H9 (cell line): Measurements from ENCODE around the gene PDE6G. TPM values are rescaled to one million over a fixed set of nuclear protein-coding genes. Genes with fewer than 3 reads are reported as not detected.

Experiments used
- DNase-seq: peaks from one replicate; pipeline ENCODE4 v3.0.0-alpha.2; 2017
- H2AFZ ChIP-seq: one replicate; pipeline ENCODE4 v1.6.1; 2013; ENCODE audit warnings: mild to moderate bottlenecking, low read length, control low read depth, moderate library complexity
- H2AK5ac ChIP-seq: 2 replicates; pipeline ENCODE4 v1.6.1; 2013; ENCODE audit warnings: low read length, control low read depth, mixed read lengths; ENCODE audit not compliant: insufficient read length
- H2BK120ac ChIP-seq: one replicate; pipeline ENCODE4 v1.6.1; 2013; ENCODE audit warnings: low read depth, mild to moderate bottlenecking, low read length, control low read depth, inconsistent platforms; ENCODE audit not compliant: poor library complexity, severe bottlenecking
- H2BK12ac ChIP-seq: 2 replicates; pipeline ENCODE4 v1.6.1; 2013; ENCODE audit warnings: low read length, control low read depth, mixed read lengths, low read depth; ENCODE audit not compliant: insufficient read length
- H2BK15ac ChIP-seq: 2 replicates; pipeline ENCODE4 v1.6.1; 2013; ENCODE audit warnings: low read depth, low read length, control low read depth
- H2BK20ac ChIP-seq: one replicate; pipeline ENCODE4 v1.6.1; 2013; ENCODE audit warnings: low read depth, mild to moderate bottlenecking, low read length, control low read depth, inconsistent platforms; ENCODE audit not compliant: poor library complexity, severe bottlenecking
- H2BK5ac ChIP-seq: 2 replicates; pipeline ENCODE4 v1.6.1; 2013; ENCODE audit warnings: low read length, control low read depth, mixed read lengths; ENCODE audit not compliant: insufficient read length
- H3K14ac ChIP-seq: 2 replicates; pipeline ENCODE4 v1.6.1; 2013; ENCODE audit warnings: low read length, control low read depth; ENCODE audit not compliant: insufficient read depth
- H3K18ac ChIP-seq: 2 replicates; pipeline ENCODE4 v1.6.1; 2013; ENCODE audit warnings: low read depth, mild to moderate bottlenecking, mixed read lengths, low read length, control low read depth; ENCODE audit not compliant: insufficient read length
- H3K23ac ChIP-seq: 2 replicates; pipeline ENCODE4 v1.6.1; 2013; ENCODE audit warnings: low read length, control low read depth, mixed read lengths, low read depth; ENCODE audit not compliant: insufficient read length
- H3K23me2 ChIP-seq: 2 replicates; pipeline ENCODE4 v1.6.1; 2013; ENCODE audit warnings: low read depth, mild to moderate bottlenecking, mixed read lengths, low read length, control low read depth; ENCODE audit not compliant: insufficient read length, poor library complexity, severe bottlenecking
- H3K27ac ChIP-seq: 2 replicates; pipeline ENCODE4 v1.5.1; 2013; ENCODE audit warnings: low read length, control low read depth, mixed read lengths, low read depth; ENCODE audit not compliant: insufficient read length
- H3K27me3 ChIP-seq: 2 replicates; pipeline ENCODE4 v1.6.1; 2013; ENCODE audit warnings: low read length, control low read depth, inconsistent platforms; ENCODE audit not compliant: insufficient read depth
- H3K4ac ChIP-seq: 2 replicates; pipeline ENCODE4 v1.6.1; 2013; ENCODE audit warnings: low read depth, mild to moderate bottlenecking, control low read depth, inconsistent platforms, low read length, moderate library complexity
- H3K4me1 ChIP-seq: 2 replicates; pipeline ENCODE4 v1.6.1; 2013; ENCODE audit warnings: low read length, control low read depth, inconsistent platforms; ENCODE audit not compliant: insufficient read depth
- H3K4me2 ChIP-seq: 2 replicates; pipeline ENCODE4 v1.6.1; 2013; ENCODE audit warnings: low read length, control low read depth, mixed read lengths; ENCODE audit not compliant: insufficient read length, insufficient read depth
- H3K56ac ChIP-seq: 2 replicates; pipeline ENCODE4 v1.6.1; 2013; ENCODE audit warnings: low read depth, mild to moderate bottlenecking, mixed read lengths, low read length, control low read depth; ENCODE audit not compliant: insufficient read length
- H3K79me1 ChIP-seq: 2 replicates; pipeline ENCODE4 v1.6.1; 2013; ENCODE audit warnings: low read depth, mild to moderate bottlenecking, moderate library complexity, low read length, control low read depth, inconsistent platforms; ENCODE audit not compliant: insufficient read depth, poor library complexity, severe bottlenecking
- H3K79me2 ChIP-seq: 2 replicates; pipeline ENCODE4 v1.6.1; 2013; ENCODE audit warnings: low read length, control low read depth, inconsistent platforms; ENCODE audit not compliant: insufficient read depth
- H3K9ac ChIP-seq: 2 replicates; pipeline ENCODE4 v1.6.1; 2013; ENCODE audit warnings: low read length, control low read depth, mixed read lengths; ENCODE audit not compliant: insufficient read length; ENCODE audit errors: extremely low read depth
- H3K9me3 ChIP-seq: one replicate; pipeline ENCODE4 v1.6.1; 2013; ENCODE audit warnings: low read depth, low read length, inconsistent platforms; ENCODE audit not compliant: control insufficient read depth
- H3T11ph ChIP-seq: one replicate; pipeline ENCODE4 v1.6.1; 2013; ENCODE audit warnings: mild to moderate bottlenecking, low read length, control low read depth, inconsistent platforms
- H4K20me1 ChIP-seq: one replicate; pipeline ENCODE4 v1.6.1; 2013; ENCODE audit not compliant: control insufficient read depth, insufficient read length, insufficient read depth
- H4K5ac ChIP-seq: 2 replicates; pipeline ENCODE4 v1.6.1; 2013; ENCODE audit warnings: low read depth, mild to moderate bottlenecking, mixed read lengths, low read length, control low read depth; ENCODE audit not compliant: insufficient read length
- H4K8ac ChIP-seq: replicated peaks from 2 replicates; pipeline ENCODE4 v1.6.1; 2013; ENCODE audit warnings: low read length, control low read depth, mixed read lengths, low read depth; ENCODE audit not compliant: insufficient read length
- H4K91ac ChIP-seq: 2 replicates; pipeline ENCODE4 v1.6.1; 2013; ENCODE audit warnings: low read depth, mild to moderate bottlenecking, moderate library complexity, mixed read lengths, low read length, control low read depth; ENCODE audit not compliant: insufficient read length
- H3K27ac Mint-ChIP-seq, 3 experiments: 2 replicates in 2 of 3; 3 replicates in 1 of 3; pipeline ENCODE4 v1.8.0; 2020 to 2021; ENCODE audit warnings: mixed read lengths in 3 of 3, mild to moderate bottlenecking in 1 of 3, moderate library complexity in 1 of 3
- H3K27me3 Mint-ChIP-seq: 2 replicates; pipeline ENCODE4 v1.8.0; 2021; ENCODE audit warnings: low read depth, mild to moderate bottlenecking, moderate library complexity, mixed read lengths
- H3K36me3 Mint-ChIP-seq, 3 experiments: 2 replicates in 2 of 3; 3 replicates in 1 of 3; pipeline ENCODE4 v1.8.0; 2020 to 2021; ENCODE audit warnings: low read depth in 3 of 3, mixed read lengths in 3 of 3; ENCODE audit not compliant: insufficient read depth in 1 of 3
- H3K4me1 Mint-ChIP-seq, 2 experiments: 2 replicates each; pipeline ENCODE4 v1.8.0; 2020; ENCODE audit warnings: mixed read lengths in 2 of 2
- H3K4me3 Mint-ChIP-seq, 2 experiments: 2 replicates in 1 of 2; 3 replicates in 1 of 2; pipeline ENCODE4 v1.8.0; 2020 to 2021; ENCODE audit warnings: mild to moderate bottlenecking in 2 of 2, mixed read lengths in 2 of 2, moderate library complexity in 1 of 2
- H3K9me3 Mint-ChIP-seq, 2 experiments: 2 replicates in 1 of 2; 3 replicates in 1 of 2; pipeline ENCODE4 v1.8.0; 2020; ENCODE audit warnings: mild to moderate bottlenecking in 2 of 2, mixed read lengths in 2 of 2, moderate library complexity in 1 of 2
- WGBS: extraction: QIAGEN DNeasy Blood & Tissue Kit; methylation state at CpG from one replicate; pipeline ENCODE4 v1.1.7; 2013; ENCODE audit warnings: missing lambda C conversion rate, low lambda C conversion rate, mixed read lengths; ENCODE audit not compliant: insufficient read length; ENCODE audit errors: extremely low coverage; 5-methylcytosine and 5-hydroxymethylcytosine counted together
- total RNA-seq: library from RNA; stranded (reverse); gene quantifications from 2 replicates; pipeline ENCODE4 v1.2.1, GENCODE V29; 2021
- TF ChIP-seq, protein P1 (sequence below): fragments of 200-600 bp; sonication (generic); conservative IDR thresholded peaks from 3 replicates; pipeline ENCODE4 v1.8.0; 2021; ENCODE audit warnings: antibody characterized with exemption, mild to moderate bottlenecking

The PDE6G gene
- total RNA-seq, 1 experiment from 2014 or later = 5.7 TPM

GRCh38 chr17:81650951-81651350 is 5.4 kb downstream of the PDE6G start:
- H3K9ac ChIP-seq = no peak overlapping the region
- peaks cover 2% of the 10 kb centered on the region for H3K27me3 Mint-ChIP-seq

More at GRCh38 chr17:81650951-81651350, 5.4 kb downstream of the PDE6G start:
- H3K27me3 ChIP-seq = no peaks in the 10 kb centered on the region; the same call in 1 of the 2 replicates
- no peak overlapping the region for H2BK120ac ChIP-seq
- no peak overlapping the region for H3K4ac ChIP-seq
- H2BK15ac ChIP-seq = no peak overlapping the region
- peaks cover 3% of the 10 kb centered on the region; the same call in 1 of the 2 replicates for H3K4me1 ChIP-seq
- H3K79me1 ChIP-seq = no peaks in the 10 kb centered on the region
- no peak overlapping the region for H4K5ac ChIP-seq
- no peak overlapping the region for H3T11ph ChIP-seq
- H3K18ac ChIP-seq = no peak overlapping the region
- H2AK5ac ChIP-seq = no peak overlapping the region
- H4K91ac ChIP-seq = no peak overlapping the region
- H4K8ac ChIP-seq = no peak overlapping the region
- peaks cover 1% of the 10 kb centered on the region for H3K23me2 ChIP-seq
- H2BK5ac ChIP-seq = no peak overlapping the region
- no peaks in the 10 kb centered on the region for H4K20me1 ChIP-seq
- no peak overlapping the region for H3K4me2 ChIP-seq
- DNase-seq = no peak
- WGBS = no CpG with 5 or more reads among the region's 9 CpGs
- H3K79me2 ChIP-seq = no peaks in the 10 kb centered on the region
- Mint-ChIP-seq H3K27ac (no peak overlapping the region; a peak in 1 of 7 replicates), H3K9me3 (no peaks in the 10 kb centered on the region; a peak in 2 of 5 replicates), H3K4me3 (no peak overlapping the region), H3K36me3 (no peaks in the 10 kb centered on the region), H3K4me1 (peaks cover 13 to 20% of the 10 kb centered on the region in 2 experiments)
- TF ChIP-seq, protein P1, sequence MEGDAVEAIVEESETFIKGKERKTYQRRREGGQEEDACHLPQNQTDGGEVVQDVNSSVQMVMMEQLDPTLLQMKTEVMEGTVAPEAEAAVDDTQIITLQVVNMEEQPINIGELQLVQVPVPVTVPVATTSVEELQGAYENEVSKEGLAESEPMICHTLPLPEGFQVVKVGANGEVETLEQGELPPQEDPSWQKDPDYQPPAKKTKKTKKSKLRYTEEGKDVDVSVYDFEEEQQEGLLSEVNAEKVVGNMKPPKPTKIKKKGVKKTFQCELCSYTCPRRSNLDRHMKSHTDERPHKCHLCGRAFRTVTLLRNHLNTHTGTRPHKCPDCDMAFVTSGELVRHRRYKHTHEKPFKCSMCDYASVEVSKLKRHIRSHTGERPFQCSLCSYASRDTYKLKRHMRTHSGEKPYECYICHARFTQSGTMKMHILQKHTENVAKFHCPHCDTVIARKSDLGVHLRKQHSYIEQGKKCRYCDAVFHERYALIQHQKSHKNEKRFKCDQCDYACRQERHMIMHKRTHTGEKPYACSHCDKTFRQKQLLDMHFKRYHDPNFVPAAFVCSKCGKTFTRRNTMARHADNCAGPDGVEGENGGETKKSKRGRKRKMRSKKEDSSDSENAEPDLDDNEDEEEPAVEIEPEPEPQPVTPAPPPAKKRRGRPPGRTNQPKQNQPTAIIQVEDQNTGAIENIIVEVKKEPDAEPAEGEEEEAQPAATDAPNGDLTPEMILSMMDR = no peak
- H2BK12ac ChIP-seq = no peak overlapping the region
- H3K56ac ChIP-seq = no peak overlapping the region
- H3K23ac ChIP-seq = no peak overlapping the region
- no peak overlapping the region for H2AFZ ChIP-seq
- H3K27ac ChIP-seq = no peak overlapping the region
- no peak overlapping the region for H3K14ac ChIP-seq
- H2BK20ac ChIP-seq = no peak overlapping the region
- no peaks in the 10 kb centered on the region for H3K9me3 ChIP-seq
